ENCODE measurements around the gene NCAPD2. TPM values are rescaled to one million over a fixed set of nuclear protein-coding genes. Genes with fewer than 3 reads are reported as not detected.

The NCAPD2 gene, protein sequence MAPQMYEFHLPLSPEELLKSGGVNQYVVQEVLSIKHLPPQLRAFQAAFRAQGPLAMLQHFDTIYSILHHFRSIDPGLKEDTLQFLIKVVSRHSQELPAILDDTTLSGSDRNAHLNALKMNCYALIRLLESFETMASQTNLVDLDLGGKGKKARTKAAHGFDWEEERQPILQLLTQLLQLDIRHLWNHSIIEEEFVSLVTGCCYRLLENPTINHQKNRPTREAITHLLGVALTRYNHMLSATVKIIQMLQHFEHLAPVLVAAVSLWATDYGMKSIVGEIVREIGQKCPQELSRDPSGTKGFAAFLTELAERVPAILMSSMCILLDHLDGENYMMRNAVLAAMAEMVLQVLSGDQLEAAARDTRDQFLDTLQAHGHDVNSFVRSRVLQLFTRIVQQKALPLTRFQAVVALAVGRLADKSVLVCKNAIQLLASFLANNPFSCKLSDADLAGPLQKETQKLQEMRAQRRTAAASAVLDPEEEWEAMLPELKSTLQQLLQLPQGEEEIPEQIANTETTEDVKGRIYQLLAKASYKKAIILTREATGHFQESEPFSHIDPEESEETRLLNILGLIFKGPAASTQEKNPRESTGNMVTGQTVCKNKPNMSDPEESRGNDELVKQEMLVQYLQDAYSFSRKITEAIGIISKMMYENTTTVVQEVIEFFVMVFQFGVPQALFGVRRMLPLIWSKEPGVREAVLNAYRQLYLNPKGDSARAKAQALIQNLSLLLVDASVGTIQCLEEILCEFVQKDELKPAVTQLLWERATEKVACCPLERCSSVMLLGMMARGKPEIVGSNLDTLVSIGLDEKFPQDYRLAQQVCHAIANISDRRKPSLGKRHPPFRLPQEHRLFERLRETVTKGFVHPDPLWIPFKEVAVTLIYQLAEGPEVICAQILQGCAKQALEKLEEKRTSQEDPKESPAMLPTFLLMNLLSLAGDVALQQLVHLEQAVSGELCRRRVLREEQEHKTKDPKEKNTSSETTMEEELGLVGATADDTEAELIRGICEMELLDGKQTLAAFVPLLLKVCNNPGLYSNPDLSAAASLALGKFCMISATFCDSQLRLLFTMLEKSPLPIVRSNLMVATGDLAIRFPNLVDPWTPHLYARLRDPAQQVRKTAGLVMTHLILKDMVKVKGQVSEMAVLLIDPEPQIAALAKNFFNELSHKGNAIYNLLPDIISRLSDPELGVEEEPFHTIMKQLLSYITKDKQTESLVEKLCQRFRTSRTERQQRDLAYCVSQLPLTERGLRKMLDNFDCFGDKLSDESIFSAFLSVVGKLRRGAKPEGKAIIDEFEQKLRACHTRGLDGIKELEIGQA (N-terminal part only)
- 100 to 1,000 TPM; 195 to 201 TPM for total RNA-seq

DNA sequence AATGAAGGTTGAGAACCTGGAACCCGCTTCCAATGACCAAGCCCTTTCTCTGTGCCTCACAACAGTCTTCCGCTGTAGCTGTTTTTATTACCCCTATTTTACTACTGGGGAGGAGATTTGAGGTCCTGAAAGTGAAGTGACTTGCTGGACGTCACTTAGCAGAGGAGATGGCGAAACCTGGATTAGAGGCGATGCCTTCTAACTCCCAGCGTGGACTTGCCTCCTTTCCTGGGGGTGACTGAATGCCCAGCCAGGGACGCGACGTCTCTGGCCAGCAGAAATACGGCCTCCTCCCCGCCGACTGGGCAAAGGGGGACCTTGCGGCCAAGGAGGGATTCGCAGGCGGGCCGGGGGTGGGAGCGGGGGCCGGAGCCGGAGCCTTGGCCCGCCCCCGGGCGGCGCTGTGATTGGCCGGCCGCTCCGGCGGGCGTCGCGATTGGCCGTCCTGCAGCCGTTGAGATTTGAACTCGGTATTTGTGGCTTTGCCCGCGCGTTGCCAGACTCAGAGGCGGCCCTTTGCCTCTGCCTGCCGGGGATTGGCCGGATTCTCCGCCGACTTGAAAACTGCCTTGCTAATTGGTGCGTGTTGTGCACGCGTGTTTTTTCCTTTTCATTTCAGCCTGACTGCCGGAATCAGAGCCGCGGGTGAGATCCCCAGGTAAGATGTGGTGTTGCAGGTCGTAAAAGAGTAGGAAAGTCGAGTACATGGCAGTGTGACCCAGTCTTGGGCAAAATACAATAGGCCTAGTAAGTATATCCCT, at the start of gene NCAPD2:
Gene NCAPD2, plus strand, starts transcription at position 606 of the 761 bp plus-strand sequence. CDS start 997 bp downstream, outside the sequence.
- Mint-ChIP-seq H3K36me3 (ENCODE audit: low read depth) (peaks cover 50% of the 10 kb centered on the region), H3K4me1 (ENCODE audit: low read depth) (peaks cover 33% of the 10 kb centered on the region), H3K4me3 (peak within 1 kb of the TSS; percentile 93), H3K9me3 (ENCODE audit: insufficient read depth) (no peaks in the 10 kb centered on the region), H3K27ac (peak within 1 kb of the TSS; percentile 99), H3K27me3 (ENCODE audit: low read depth) (no peaks in the 10 kb centered on the region)
- POLR2A ChIA-PET = interaction anchor here (0.6 to 3.2 kb wide), 25 partner anchors 10 to 358 kb away, joined by 3 to 48 read pairs (median 5); partner anchors contain the start of genes CD27, CDCA3, COPS7A and GAPDH
- peak; percentile 98 for DNase-seq
- CTCF ChIA-PET = interaction anchor here (0.6 to 3.5 kb wide), 17 partner anchors 21 to 171 kb away, joined by 3 to 21 read pairs (median 5); partner anchors contain the start of genes TAPBPL and VAMP1
- peak; percentile 89 for ATAC-seq

DNA sequence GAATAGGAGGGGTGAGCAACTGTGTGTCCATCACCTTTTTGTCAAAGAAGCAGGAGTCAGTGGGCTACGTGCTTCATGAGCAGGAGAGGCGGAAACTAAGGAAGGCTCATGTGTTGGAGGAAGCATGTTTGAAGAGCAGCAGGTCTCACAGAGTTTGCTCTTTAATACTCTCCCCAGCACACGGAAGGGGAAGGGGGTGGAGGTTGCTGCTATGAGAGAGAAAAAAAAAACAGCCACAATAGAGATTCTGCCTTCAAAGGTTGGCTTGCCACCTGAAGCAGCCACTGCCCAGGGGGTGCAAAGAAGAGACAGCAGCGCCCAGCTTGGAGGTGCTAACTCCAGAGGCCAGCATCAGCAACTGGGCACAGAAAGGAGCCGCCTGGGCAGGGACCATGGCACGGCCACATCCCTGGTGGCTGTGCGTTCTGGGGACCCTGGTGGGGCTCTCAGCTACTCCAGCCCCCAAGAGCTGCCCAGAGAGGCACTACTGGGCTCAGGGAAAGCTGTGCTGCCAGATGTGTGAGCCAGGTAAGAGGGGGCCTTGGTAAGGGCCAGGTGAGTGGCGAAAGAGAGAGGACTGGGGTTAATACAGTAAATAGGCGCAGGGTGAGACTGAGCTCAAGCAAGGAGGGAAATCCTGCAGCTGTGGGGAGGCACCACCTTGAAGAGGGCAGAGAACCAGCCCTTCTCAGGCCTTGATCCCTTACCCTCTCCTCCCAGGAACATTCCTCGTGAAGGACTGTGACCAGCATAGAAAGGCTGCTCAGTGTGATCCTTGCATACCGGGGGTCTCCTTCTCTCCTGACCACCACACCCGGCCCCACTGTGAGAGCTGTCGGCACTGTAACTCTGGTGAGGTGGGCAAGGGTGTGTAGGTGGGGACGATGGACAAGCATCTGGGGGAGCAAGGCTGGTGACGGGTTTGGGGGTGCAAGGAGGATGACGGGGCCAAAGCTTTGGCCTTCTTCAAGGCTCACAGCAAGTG, 48.9 kb upstream of the NCAPD2 start, which contains the start of gene CD27:
Gene CD27, plus strand, starts transcription at position 252 of the 985 bp plus-strand sequence. Its CDS starts 141 bp downstream, at position 393.
- ATAC-seq (peak; percentile 64), DNase-seq (peak; percentile 58)
- CTCF ChIA-PET = interaction anchor here (0.9 to 7.7 kb wide), 9 partner anchors 12 to 112 kb away, joined by 3 to 64 read pairs (median 16); partner anchors contain the start of gene VAMP1
- POLR2A ChIA-PET = interaction anchor here (0.7 to 7.6 kb wide), 10 partner anchors 7 to 110 kb away, joined by 3 to 91 read pairs (median 12); partner anchors contain the start of genes MRPL51, TAPBPL and VAMP1
- Mint-ChIP-seq H3K36me3 (ENCODE audit: low read depth) (peaks cover 39% of the 10 kb centered on the region), H3K9me3 (ENCODE audit: insufficient read depth) (no peaks in the 10 kb centered on the region), H3K27ac (peak within 1 kb of the TSS; percentile 96), H3K27me3 (ENCODE audit: low read depth) (no peaks in the 10 kb centered on the region), H3K4me3 (peak within 1 kb of the TSS; percentile 90), H3K4me1 (ENCODE audit: low read depth) (peaks cover 67% of the 10 kb centered on the region)

DNA sequence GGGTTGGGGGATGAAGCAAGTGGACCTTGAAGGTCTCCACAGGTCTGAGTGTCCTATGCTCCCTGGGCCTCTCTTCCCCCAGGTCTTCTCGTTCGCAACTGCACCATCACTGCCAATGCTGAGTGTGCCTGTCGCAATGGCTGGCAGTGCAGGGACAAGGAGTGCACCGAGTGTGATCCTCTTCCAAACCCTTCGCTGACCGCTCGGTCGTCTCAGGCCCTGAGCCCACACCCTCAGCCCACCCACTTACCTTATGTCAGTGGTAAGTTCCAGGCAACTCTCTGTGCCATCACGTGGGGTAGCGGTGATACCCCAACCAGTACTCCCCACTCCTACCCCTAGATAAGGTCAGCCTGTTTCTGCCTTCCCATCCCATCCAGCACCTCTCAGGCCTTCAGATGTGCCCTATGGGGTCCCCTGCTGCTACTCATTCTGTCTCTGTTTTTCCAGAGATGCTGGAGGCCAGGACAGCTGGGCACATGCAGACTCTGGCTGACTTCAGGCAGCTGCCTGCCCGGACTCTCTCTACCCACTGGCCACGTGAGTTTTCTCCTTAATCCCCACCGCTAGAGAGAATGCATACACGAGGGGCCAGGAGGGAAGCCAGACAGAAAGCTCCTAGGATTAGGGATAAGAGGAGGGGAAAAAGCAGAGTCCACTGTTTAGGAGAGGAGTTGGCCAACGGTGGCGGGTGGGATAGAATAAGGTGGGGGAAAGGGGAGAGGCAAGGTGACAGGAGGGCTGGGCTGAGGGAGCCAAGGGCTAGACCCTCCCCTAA, 43.6 kb upstream of the NCAPD2 start:
- Mint-ChIP-seq H3K9me3 (ENCODE audit: insufficient read depth) (no peaks in the 10 kb centered on the region), H3K4me3 (peak overlapping the region; percentile 99), H3K27me3 (ENCODE audit: low read depth) (no peaks in the 10 kb centered on the region), H3K27ac (peak overlapping the region; percentile 99), H3K4me1 (ENCODE audit: low read depth) (peaks cover 78% of the 10 kb centered on the region), H3K36me3 (ENCODE audit: low read depth) (peaks cover 86% of the 10 kb centered on the region)
- no peak for ATAC-seq
- ChIA-PET CTCF (interaction anchor here (1.2 to 4.1 kb wide), 6 partner anchors 11 to 128 kb away, joined by 4 to 52 read pairs (median 14); no protein-coding TSS in a partner anchor), POLR2A (interaction anchor here (1.3 to 5.3 kb wide), 7 partner anchors 9 to 240 kb away, joined by 3 to 103 read pairs (median 31); partner anchors contain the start of gene VAMP1)
- no peak for DNase-seq

DNA sequence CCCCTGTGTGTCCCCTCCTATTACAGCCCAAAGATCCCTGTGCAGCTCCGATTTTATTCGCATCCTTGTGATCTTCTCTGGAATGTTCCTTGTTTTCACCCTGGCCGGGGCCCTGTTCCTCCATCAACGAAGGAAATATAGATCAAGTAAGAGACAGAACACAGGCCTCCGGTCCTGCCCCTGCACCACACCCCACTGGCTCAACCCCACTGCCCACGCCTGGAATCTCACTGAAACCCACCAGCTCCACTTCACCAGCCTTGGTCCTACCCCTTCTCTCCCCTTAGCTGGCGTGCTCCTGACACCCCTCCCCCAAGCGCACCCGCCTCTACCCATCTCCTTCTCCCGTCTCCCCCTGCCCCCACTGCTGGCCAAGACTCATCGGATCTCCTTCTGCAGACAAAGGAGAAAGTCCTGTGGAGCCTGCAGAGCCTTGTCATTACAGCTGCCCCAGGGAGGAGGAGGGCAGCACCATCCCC, 43.0 kb upstream of the NCAPD2 start:
- no peak for DNase-seq
- peaks cover 85% of the 10 kb centered on the region for H3K36me3 Mint-ChIP-seq (ENCODE audit: low read depth)

DNA sequence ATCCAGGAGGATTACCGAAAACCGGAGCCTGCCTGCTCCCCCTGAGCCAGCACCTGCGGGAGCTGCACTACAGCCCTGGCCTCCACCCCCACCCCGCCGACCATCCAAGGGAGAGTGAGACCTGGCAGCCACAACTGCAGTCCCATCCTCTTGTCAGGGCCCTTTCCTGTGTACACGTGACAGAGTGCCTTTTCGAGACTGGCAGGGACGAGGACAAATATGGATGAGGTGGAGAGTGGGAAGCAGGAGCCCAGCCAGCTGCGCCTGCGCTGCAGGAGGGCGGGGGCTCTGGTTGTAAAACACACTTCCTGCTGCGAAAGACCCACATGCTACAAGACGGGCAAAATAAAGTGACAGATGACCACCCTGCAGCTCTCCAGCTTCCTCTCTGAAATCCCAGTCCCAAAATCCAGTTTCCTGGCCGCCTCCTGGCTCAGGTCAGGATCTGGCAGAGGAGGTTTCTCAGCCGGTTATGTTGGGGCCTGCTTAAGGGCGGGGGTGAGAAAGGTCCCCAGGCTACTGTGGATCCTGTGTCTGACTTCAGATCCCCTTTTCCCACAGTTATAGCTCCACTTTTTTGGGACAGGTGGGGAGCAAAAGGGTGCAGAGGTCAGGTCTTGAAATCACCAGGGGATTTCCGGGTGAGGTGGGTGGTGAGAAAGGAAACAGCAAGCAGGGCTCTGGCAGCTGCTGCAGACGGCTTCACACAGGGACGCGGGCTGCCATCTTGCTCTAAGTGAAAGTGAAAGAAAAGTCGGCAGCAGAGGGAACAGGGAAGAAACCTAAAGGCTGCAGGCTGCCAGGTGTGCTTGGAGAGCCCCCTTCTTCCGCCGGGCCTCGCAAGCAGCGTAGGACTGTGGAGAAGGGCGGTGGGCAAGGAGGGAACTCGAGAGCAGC, 42.3 kb upstream of the NCAPD2 start, which contains the start of gene TAPBPL:
Gene TAPBPL, plus strand, starts transcription at position 695 of the 897 bp plus-strand sequence. CDS start 207 bp downstream, outside the sequence.
- H3K9me3 Mint-ChIP-seq (ENCODE audit: insufficient read depth) = no peaks in the 10 kb centered on the region
- DNase-seq = peak; percentile 88
- no peaks in the 10 kb centered on the region for H3K27me3 Mint-ChIP-seq (ENCODE audit: low read depth)
- CTCF ChIA-PET = interaction anchor here (0.5 to 4.1 kb wide), 14 partner anchors 8 to 129 kb away, joined by 3 to 52 read pairs (median 4); partner anchors contain the start of gene MRPL51
- peak; percentile 85 for ATAC-seq
- H3K27ac Mint-ChIP-seq = peak within 1 kb of the TSS; percentile 99
- H3K36me3 Mint-ChIP-seq (ENCODE audit: low read depth) = peaks cover 84% of the 10 kb centered on the region
- peaks cover 78% of the 10 kb centered on the region for H3K4me1 Mint-ChIP-seq (ENCODE audit: low read depth)
- peak within 1 kb of the TSS; percentile 99 for H3K4me3 Mint-ChIP-seq
- POLR2A ChIA-PET = interaction anchor here (0.7 to 5.3 kb wide), 11 partner anchors 10 to 116 kb away, joined by 3 to 103 read pairs (median 15); partner anchors contain the start of genes MRPL51 and VAMP1

More for the DNA sequence above, 43.0 kb upstream of the NCAPD2 start:
- Mint-ChIP-seq H3K27ac (peak overlapping the region; percentile 99), H3K27me3 (ENCODE audit: low read depth) (no peaks in the 10 kb centered on the region), H3K9me3 (ENCODE audit: insufficient read depth) (no peaks in the 10 kb centered on the region), H3K4me3 (peak overlapping the region; percentile 99), H3K4me1 (ENCODE audit: low read depth) (peaks cover 79% of the 10 kb centered on the region)
- POLR2A ChIA-PET = interaction anchor here (1.4 to 5.3 kb wide), 8 partner anchors 10 to 116 kb away, joined by 5 to 103 read pairs (median 30); partner anchors contain the start of gene VAMP1
- peak; percentile 2 for ATAC-seq
- CTCF ChIA-PET = interaction anchor here (1.0 to 4.1 kb wide), 8 partner anchors 8 to 128 kb away, joined by 4 to 52 read pairs (median 6); partner anchors contain the start of gene MRPL51

DNA sequence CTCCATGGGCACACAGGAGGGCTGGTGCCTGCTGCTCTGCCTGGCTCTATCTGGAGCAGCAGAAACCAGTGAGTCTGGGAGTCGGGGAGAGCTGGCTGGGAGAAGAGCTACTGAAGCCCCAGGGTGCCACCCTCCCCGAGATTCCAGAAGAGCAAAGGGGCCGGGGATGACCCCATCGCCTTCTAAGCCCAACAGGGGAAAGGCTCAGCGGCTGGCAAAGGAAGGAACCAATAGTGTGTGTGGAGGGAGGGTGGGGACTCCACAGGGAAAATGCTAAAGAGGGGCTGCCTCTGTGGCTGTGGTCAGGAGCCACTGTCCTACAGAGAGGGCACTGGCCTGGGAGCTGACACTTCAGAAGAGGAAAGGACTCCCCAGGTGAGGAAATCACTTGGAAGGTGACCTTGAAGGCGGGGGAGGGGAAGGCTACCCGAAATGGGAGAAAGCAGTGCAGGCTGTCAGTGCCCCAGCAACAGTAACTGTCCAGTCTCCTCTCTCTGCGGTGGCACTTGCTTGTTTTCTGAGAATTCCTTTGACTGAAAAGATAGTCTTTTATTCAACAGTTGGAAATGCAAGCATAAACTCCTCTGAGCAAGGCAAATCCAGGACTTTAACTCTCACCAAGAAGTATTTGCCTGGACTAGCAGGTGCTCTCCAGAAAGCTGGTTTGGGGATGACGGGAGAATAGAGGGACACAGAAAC, 41.5 kb upstream of the NCAPD2 start:
- POLR2A ChIA-PET = interaction anchor here (0.7 to 5.3 kb wide), 13 partner anchors 9 to 117 kb away, joined by 3 to 103 read pairs (median 7); partner anchors contain the start of genes MRPL51 and VAMP1
- CTCF ChIA-PET = interaction anchor here (0.7 to 4.1 kb wide), 13 partner anchors 9 to 126 kb away, joined by 3 to 52 read pairs (median 5); partner anchors contain the start of genes MRPL51 and VAMP1
- Mint-ChIP-seq H3K27me3 (ENCODE audit: low read depth) (no peaks in the 10 kb centered on the region), H3K4me1 (ENCODE audit: low read depth) (peaks cover 77% of the 10 kb centered on the region), H3K4me3 (peak overlapping the region; percentile 99), H3K9me3 (ENCODE audit: insufficient read depth) (no peaks in the 10 kb centered on the region), H3K36me3 (ENCODE audit: low read depth) (peaks cover 85% of the 10 kb centered on the region), H3K27ac (peak overlapping the region; percentile 99)
- ATAC-seq (peak; percentile 2), DNase-seq (peak; percentile 51)

DNA sequence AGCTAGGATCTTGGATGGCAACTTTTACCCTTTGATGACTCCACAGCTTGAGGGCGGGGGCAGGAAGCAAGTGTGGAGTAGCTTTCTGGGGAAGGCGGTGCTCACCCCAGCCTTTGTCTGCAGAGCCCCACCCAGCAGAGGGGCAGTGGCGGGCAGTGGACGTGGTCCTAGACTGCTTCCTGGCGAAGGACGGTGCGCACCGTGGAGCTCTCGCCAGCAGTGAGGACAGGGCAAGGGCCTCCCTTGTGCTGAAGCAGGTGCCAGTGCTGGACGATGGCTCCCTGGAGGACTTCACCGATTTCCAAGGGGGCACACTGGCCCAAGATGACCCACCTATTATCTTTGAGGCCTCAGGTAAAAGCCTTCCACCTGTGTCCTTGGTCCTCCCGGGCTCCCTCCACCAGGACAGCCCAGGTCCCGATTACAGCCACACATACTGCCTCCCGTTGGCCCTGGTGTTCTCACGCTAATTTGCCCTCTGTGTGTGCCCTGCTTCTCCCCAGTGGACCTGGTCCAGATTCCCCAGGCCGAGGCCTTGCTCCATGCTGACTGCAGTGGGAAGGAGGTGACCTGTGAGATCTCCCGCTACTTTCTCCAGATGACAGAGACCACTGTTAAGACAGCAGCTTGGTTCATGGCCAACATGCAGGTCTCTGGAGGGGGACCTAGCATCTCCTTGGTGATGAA, 40.8 kb upstream of the NCAPD2 start:
- no peaks in the 10 kb centered on the region for H3K9me3 Mint-ChIP-seq (ENCODE audit: insufficient read depth)
- peaks cover 84% of the 10 kb centered on the region for H3K36me3 Mint-ChIP-seq (ENCODE audit: low read depth)
- peaks cover 76% of the 10 kb centered on the region for H3K4me1 Mint-ChIP-seq (ENCODE audit: low read depth)
- POLR2A ChIA-PET = interaction anchor here (0.7 to 5.3 kb wide), 8 partner anchors 9 to 79 kb away, joined by 3 to 103 read pairs (median 30); partner anchors contain the start of gene VAMP1
- peak overlapping the region; percentile 99 for H3K4me3 Mint-ChIP-seq
- H3K27ac Mint-ChIP-seq = peak overlapping the region; percentile 99
- H3K27me3 Mint-ChIP-seq (ENCODE audit: low read depth) = no peaks in the 10 kb centered on the region
- DNase-seq = peak; percentile 60
- peak; percentile 21 for ATAC-seq
- CTCF ChIA-PET = interaction anchor here (0.7 to 4.1 kb wide), 10 partner anchors 8 to 127 kb away, joined by 3 to 52 read pairs (median 8); partner anchors contain the start of gene VAMP1
